HL-60 (cell line): Measurements from ENCODE around the gene PRR33.

Experiments
- CTCF ChIP-seq: IDR thresholded peaks from one replicate; pipeline ENCODE4 v1.5.1; 2011; ENCODE audit warnings: low read length, control low read depth, inconsistent platforms; ENCODE audit not compliant: insufficient read depth
- GABPA ChIP-seq: IDR thresholded peaks from 2 replicates; pipeline ENCODE4 v1.6.1; 2012; ENCODE audit warnings: low read depth
- POLR2AphosphoS5 ChIP-seq: IDR thresholded peaks from 2 replicates; pipeline ENCODE4 v1.6.1; 2012; ENCODE audit warnings: low read depth
- SPI1 ChIP-seq: IDR thresholded peaks from 2 replicates; pipeline ENCODE4 v1.6.1; 2012; ENCODE audit warnings: low read depth, mild to moderate bottlenecking, borderline replicate concordance
- TF ChIP-seq, protein P1 (sequence below): IDR thresholded peaks from 2 replicates; pipeline ENCODE4 v1.6.1; 2012; ENCODE audit warnings: low read depth; ENCODE audit not compliant: insufficient replicate concordance

- TF ChIP-seq CTCF: no peak
- TF ChIP-seq POLR2AphosphoS5: peak; percentile 41
- TF ChIP-seq, protein P1, sequence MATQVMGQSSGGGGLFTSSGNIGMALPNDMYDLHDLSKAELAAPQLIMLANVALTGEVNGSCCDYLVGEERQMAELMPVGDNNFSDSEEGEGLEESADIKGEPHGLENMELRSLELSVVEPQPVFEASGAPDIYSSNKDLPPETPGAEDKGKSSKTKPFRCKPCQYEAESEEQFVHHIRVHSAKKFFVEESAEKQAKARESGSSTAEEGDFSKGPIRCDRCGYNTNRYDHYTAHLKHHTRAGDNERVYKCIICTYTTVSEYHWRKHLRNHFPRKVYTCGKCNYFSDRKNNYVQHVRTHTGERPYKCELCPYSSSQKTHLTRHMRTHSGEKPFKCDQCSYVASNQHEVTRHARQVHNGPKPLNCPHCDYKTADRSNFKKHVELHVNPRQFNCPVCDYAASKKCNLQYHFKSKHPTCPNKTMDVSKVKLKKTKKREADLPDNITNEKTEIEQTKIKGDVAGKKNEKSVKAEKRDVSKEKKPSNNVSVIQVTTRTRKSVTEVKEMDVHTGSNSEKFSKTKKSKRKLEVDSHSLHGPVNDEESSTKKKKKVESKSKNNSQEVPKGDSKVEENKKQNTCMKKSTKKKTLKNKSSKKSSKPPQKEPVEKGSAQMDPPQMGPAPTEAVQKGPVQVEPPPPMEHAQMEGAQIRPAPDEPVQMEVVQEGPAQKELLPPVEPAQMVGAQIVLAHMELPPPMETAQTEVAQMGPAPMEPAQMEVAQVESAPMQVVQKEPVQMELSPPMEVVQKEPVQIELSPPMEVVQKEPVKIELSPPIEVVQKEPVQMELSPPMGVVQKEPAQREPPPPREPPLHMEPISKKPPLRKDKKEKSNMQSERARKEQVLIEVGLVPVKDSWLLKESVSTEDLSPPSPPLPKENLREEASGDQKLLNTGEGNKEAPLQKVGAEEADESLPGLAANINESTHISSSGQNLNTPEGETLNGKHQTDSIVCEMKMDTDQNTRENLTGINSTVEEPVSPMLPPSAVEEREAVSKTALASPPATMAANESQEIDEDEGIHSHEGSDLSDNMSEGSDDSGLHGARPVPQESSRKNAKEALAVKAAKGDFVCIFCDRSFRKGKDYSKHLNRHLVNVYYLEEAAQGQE: no peak
- TF ChIP-seq SPI1: peak; percentile 90
- no peak for TF ChIP-seq GABPA
These were observed 47.2 kb downstream of the PRR33 start for GRCh38 chr11:1844221-1845094.
